ENCODE data around the gene SLC19A1.

GRCh38 chr21:45581322-45581712 is 39.1 kb upstream of the SLC19A1 start:
- TF ChIP-seq, protein P1, sequence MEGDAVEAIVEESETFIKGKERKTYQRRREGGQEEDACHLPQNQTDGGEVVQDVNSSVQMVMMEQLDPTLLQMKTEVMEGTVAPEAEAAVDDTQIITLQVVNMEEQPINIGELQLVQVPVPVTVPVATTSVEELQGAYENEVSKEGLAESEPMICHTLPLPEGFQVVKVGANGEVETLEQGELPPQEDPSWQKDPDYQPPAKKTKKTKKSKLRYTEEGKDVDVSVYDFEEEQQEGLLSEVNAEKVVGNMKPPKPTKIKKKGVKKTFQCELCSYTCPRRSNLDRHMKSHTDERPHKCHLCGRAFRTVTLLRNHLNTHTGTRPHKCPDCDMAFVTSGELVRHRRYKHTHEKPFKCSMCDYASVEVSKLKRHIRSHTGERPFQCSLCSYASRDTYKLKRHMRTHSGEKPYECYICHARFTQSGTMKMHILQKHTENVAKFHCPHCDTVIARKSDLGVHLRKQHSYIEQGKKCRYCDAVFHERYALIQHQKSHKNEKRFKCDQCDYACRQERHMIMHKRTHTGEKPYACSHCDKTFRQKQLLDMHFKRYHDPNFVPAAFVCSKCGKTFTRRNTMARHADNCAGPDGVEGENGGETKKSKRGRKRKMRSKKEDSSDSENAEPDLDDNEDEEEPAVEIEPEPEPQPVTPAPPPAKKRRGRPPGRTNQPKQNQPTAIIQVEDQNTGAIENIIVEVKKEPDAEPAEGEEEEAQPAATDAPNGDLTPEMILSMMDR (IDR thresholded peaks at IDR 0.05): no peak
- TF ChIP-seq POLR2A (IDR thresholded peaks at IDR 0.05): no peak
